LNCAP (cell line): ENCODE data around the gene TOP1.

Experiments
- CTCF ChIP-seq: fragments of 450-650 bp; IDR thresholded peaks from 2 replicates; pipeline ENCODE4 v1.5.1; 2017; ENCODE audit warnings: mild to moderate bottlenecking

Gene TOP1

GRCh38 chr20:41161886-41162285 lies 133.3 kb downstream of the TOP1 start:
- no peak for TF ChIP-seq CTCF

- TF ChIP-seq CTCF: no peak
Measured at GRCh38 chr20:41162396-41162795, 133.8 kb downstream of the TOP1 start.

GRCh38 chr20:41163821-41164220 lies 135.2 kb downstream of the TOP1 start:
- TF ChIP-seq CTCF: no peak

GRCh38 chr20:41165001-41165882 lies 136.6 kb downstream of the TOP1 start:
- no peak for TF ChIP-seq CTCF

GRCh38 chr20:41166201-41167117 lies 137.8 kb downstream of the TOP1 start:
- no peak for TF ChIP-seq CTCF

- no peak for TF ChIP-seq CTCF
Measured at GRCh38 chr20:41167118-41167470, 138.5 kb downstream of the TOP1 start.

- no peak for TF ChIP-seq CTCF
Measured at GRCh38 chr20:41167481-41168253, 139.0 kb downstream of the TOP1 start.
